Spleen (tissue), 11 donors: ENCODE data around the gene PPP2R3A. TPM values are rescaled to one million over a fixed set of nuclear protein-coding genes. Genes with fewer than 3 reads are reported as not detected.

Source experiments
- DNase-seq: peaks from one replicate; pipeline ENCODE4 v3.0.0-alpha.2; 2020
- H3K27ac ChIP-seq, 8 donors: fragments of 200-600 bp; sonication (generic) in 7 of 8; 1 replicate in 4 of 8; 2 replicates in 4 of 8; pipeline versions ENCODE4 v1.5.0 to v1.8.0; 2016 to 2021; ENCODE audit warnings: inconsistent platforms in 4 of 8, mild to moderate bottlenecking in 4 of 8, moderate library complexity in 1 of 8
- H3K27me3 ChIP-seq, 7 donors: fragments of 200-600 bp; sonication (generic) in 6 of 7; replicated peaks in 1 of 7; 1 replicate in 4 of 7; 2 replicates in 3 of 7; pipeline versions ENCODE4 v1.5.0 to v1.8.0; 2016 to 2021; ENCODE audit warnings: inconsistent platforms in 3 of 7, mild to moderate bottlenecking in 1 of 7
- H3K36me3 ChIP-seq, 6 donors: fragments of 200-600 bp; sonication (generic) in 5 of 6; 1 replicate in 4 of 6; 2 replicates in 2 of 6; pipeline versions ENCODE4 v1.5.0 to v1.8.0; 2016 to 2021; ENCODE audit warnings: inconsistent platforms in 2 of 6
- H3K4me1 ChIP-seq, 6 donors: fragments of 200-600 bp; sonication (generic) in 5 of 6; 1 replicate in 3 of 6; 2 replicates in 3 of 6; pipeline versions ENCODE4 v1.5.0 to v1.8.0; 2016 to 2021; ENCODE audit warnings: inconsistent platforms in 3 of 6
- H3K4me3 ChIP-seq, 8 donors: fragments of 200-600 bp; sonication (generic) in 7 of 8; 1 replicate in 4 of 8; 2 replicates in 4 of 8; pipeline versions ENCODE4 v1.5.0 to v1.8.0; 2016 to 2021; ENCODE audit warnings: inconsistent platforms in 4 of 8, mild to moderate bottlenecking in 4 of 8, moderate library complexity in 2 of 8
- H3K9me3 ChIP-seq, 8 donors: fragments of 200-600 bp; sonication (generic) in 7 of 8; 1 replicate in 4 of 8; 2 replicates in 4 of 8; pipeline versions ENCODE4 v1.5.0 to v1.8.0; 2016 to 2021; ENCODE audit warnings: inconsistent platforms in 4 of 8
- POLR2A ChIP-seq, 3 donors: fragments of 450-650 bp; IDR thresholded peaks; one replicate each; pipeline ENCODE4 v1.5.1; 2017; ENCODE audit warnings: antibody characterized with exemption in 3 of 3, mild to moderate bottlenecking in 1 of 3
- POLR2AphosphoS5 ChIP-seq, 3 donors: sonication (generic); formaldehyde crosslinking; IDR thresholded peaks; one replicate each; pipeline ENCODE4 v1.5.1; 2017; ENCODE audit warnings: antibody characterized with exemption in 3 of 3
- WGBS, 5 donors: extraction: QIAGEN DNeasy Blood & Tissue Kit in 3 of 5; methylation state at CpG; one replicate each; pipeline versions ENCODE4 v1.1.5 to v1.1.7; 2013 to 2018; 5-methylcytosine and 5-hydroxymethylcytosine counted together
- intact Hi-C: fragments of 100-400 bp; cut with DNase I; formaldehyde crosslinking; loops from one replicate; pipeline ENCODE4 v1.15.0; 2023; ENCODE audit warnings: low total_unique reads
- polyA plus RNA-seq, 3 donors: library from polyadenylated mRNA; stranded (reverse); fragments of 200-250 nt; gene quantifications; one replicate each; pipeline ENCODE4 v1.2.1, GENCODE V29; 2013
- total RNA-seq, 7 donors: library from RNA; depleted of rRNA in 3 of 7; stranded (reverse); fragments of >200 nt in 3 of 7; fragmentation: NEBNext Ultra II Directional in 4 of 7; extraction: Animal tissue kit (Norgen Biotek cat#: 25700) in 4 of 7; gene quantifications; one replicate each; pipeline versions ENCODE4 v1.1.0 to v1.2.1, GENCODE V29; 2016 to 2021
- TF ChIP-seq, protein P1 (sequence below), 11 experiments: fragments of 200-600 bp in 7 of 11; fragments of 450-650 bp in 4 of 11; sonication (generic) in 4 of 11; IDR thresholded peaks in 8 of 11; conservative IDR thresholded peaks in 3 of 11; 1 replicate in 7 of 11; 2 replicates in 4 of 11; pipeline versions ENCODE4 v1.4.0 to v1.8.0; 2016 to 2021; ENCODE audit warnings: antibody characterized with exemption in 11 of 11, inconsistent platforms in 4 of 11, mild to moderate bottlenecking in 1 of 11
- donor health status: healthy with polysubstance abuse.
- donor health status: DM: no; HTN: no; CAD: no; lungs with moderate emphysema.
- donor health status: DM: no; HTN: no; CAD: no.
- donor health status: Bipolar disorder and iron deficiency.
- donor health status: healthy.
- donor health status: DM: no; HTN: no; CAD: no.
- donor health status: DM: yes; HTN: yes; CAD: no.

PPP2R3A gene
- total and polyA plus RNA-seq, 10 donors = 0.24 to 5.9 (median 3.1) TPM

GRCh38 chr3:136135039-136135802 is 169.7 kb downstream of the PPP2R3A start:
- peaks cover 0 to 3% (median 0%) of the 10 kb centered on the region in 8 donors for H3K9me3 ChIP-seq
- no peaks in the 10 kb centered on the region for H3K36me3 ChIP-seq
- TF ChIP-seq, protein P1, sequence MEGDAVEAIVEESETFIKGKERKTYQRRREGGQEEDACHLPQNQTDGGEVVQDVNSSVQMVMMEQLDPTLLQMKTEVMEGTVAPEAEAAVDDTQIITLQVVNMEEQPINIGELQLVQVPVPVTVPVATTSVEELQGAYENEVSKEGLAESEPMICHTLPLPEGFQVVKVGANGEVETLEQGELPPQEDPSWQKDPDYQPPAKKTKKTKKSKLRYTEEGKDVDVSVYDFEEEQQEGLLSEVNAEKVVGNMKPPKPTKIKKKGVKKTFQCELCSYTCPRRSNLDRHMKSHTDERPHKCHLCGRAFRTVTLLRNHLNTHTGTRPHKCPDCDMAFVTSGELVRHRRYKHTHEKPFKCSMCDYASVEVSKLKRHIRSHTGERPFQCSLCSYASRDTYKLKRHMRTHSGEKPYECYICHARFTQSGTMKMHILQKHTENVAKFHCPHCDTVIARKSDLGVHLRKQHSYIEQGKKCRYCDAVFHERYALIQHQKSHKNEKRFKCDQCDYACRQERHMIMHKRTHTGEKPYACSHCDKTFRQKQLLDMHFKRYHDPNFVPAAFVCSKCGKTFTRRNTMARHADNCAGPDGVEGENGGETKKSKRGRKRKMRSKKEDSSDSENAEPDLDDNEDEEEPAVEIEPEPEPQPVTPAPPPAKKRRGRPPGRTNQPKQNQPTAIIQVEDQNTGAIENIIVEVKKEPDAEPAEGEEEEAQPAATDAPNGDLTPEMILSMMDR (IDR thresholded peaks at IDR 0.05 in 8 of 11, conservative IDR thresholded peaks at IDR 0.05 in 3 of 11) = no peak
- TF ChIP-seq POLR2AphosphoS5 (IDR thresholded peaks at IDR 0.05) = no peak
- no peak for TF ChIP-seq POLR2A (IDR thresholded peaks at IDR 0.05)
- H3K27ac ChIP-seq = no peak overlapping the region
- intact Hi-C loops = no loop called here
- WGBS, 5 donors = 41 to 57% (median 53%) methylated on average over 7 of the region's 7 CpGs
- H3K4me3 ChIP-seq = no peak overlapping the region
- no peak for DNase-seq
- peaks cover 0 to 9% (median 0%) of the 10 kb centered on the region in 6 donors for H3K4me1 ChIP-seq
- no peaks in the 10 kb centered on the region for H3K27me3 ChIP-seq

DNA sequence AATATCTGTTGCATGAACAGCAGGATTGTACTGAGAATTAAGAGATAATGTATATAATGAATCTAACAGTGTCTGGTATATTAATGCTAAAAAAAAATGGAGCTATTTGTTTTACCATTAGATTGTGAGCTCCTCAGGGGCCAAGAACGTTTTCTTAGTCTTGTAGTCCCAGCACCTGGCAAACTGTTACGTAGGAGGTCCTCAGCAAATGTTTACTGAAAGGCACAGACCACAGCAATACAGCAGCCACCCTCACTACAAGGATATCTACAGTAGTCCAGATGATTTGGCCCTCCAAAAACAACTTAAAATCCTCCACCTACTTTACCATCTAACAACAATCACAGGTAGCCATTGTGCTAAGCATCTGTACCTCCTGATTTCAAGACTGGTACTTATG is 170.9 kb downstream of the PPP2R3A start:
- 65 to 87% (median 77%) methylated on average over 2 of the region's 2 CpGs for WGBS, 5 donors
- intact Hi-C loops = no loop called here
- no peak overlapping the region for H3K27ac ChIP-seq
- no peaks in the 10 kb centered on the region for H3K27me3 ChIP-seq
- TF ChIP-seq, protein P1 (IDR thresholded peaks at IDR 0.05 in 8 of 11, conservative IDR thresholded peaks at IDR 0.05 in 3 of 11) = no peak
- TF ChIP-seq POLR2AphosphoS5 (IDR thresholded peaks at IDR 0.05) (no peak), POLR2A (IDR thresholded peaks at IDR 0.05) (no peak)
- no peak overlapping the region for H3K4me3 ChIP-seq
- no peaks in the 10 kb centered on the region for H3K36me3 ChIP-seq
- DNase-seq = no peak
- peaks cover 0 to 3% (median 0%) of the 10 kb centered on the region in 8 donors for H3K9me3 ChIP-seq
- H3K4me1 ChIP-seq = peaks cover 0 to 9% (median 0%) of the 10 kb centered on the region in 6 donors

- Histone ChIP-seq H3K4me1 (peaks cover 0 to 12% (median 0%) of the 10 kb centered on the region in 6 donors), H3K36me3 (peaks cover 0 to 4% (median 0%) of the 10 kb centered on the region in 6 donors), H3K4me3 (no peak overlapping the region), H3K27ac (peak overlapping the region in 1 of 8 donors; percentile 11), H3K9me3 (no peaks in the 10 kb centered on the region), H3K27me3 (no peaks in the 10 kb centered on the region)
- no peak for DNase-seq
- TF ChIP-seq POLR2AphosphoS5 (IDR thresholded peaks at IDR 0.05) (no peak), POLR2A (IDR thresholded peaks at IDR 0.05) (no peak)
- TF ChIP-seq, protein P1 (IDR thresholded peaks at IDR 0.05 in 8 of 11, conservative IDR thresholded peaks at IDR 0.05 in 3 of 11) = no peak
- intact Hi-C loops = no loop called here
These were observed 175.8 kb downstream of the PPP2R3A start for GRCh38 chr3:136141291-136141785.

- Histone ChIP-seq H3K36me3 (peaks cover 0 to 4% (median 0%) of the 10 kb centered on the region in 6 donors), H3K27ac (no peak overlapping the region), H3K4me1 (peaks cover 0 to 17% (median 0%) of the 10 kb centered on the region in 6 donors), H3K27me3 (no peaks in the 10 kb centered on the region), H3K4me3 (no peak overlapping the region), H3K9me3 (no peaks in the 10 kb centered on the region)
- no peak for DNase-seq
- TF ChIP-seq, protein P1 (IDR thresholded peaks at IDR 0.05 in 8 of 11, conservative IDR thresholded peaks at IDR 0.05 in 3 of 11) = no peak
- no peak for TF ChIP-seq POLR2A (IDR thresholded peaks at IDR 0.05)
- TF ChIP-seq POLR2AphosphoS5 (IDR thresholded peaks at IDR 0.05) = no peak
- intact Hi-C loops = no loop called here
- 77 to 87% (median 83%) methylated on average over 4 of the region's 4 CpGs for WGBS, 5 donors
These were observed 176.4 kb downstream of the PPP2R3A start for GRCh38 chr3:136141891-136142290.
